Parathyroid adenoma (tissue), 2 donors: ENCODE measurements around the gene ZNF524.

Experiments
- H2AFZ ChIP-seq: fragments of 300-600 bp; sonication (generic); one replicate; pipeline ENCODE4 v1.7.0; 2017; ENCODE audit warnings: antibody characterized with exemption, mild to moderate bottlenecking
- H3K27ac ChIP-seq: fragments of 300-600 bp; sonication (generic); one replicate; pipeline ENCODE4 v1.7.0; 2017
- H3K27me3 ChIP-seq: fragments of 300-600 bp; sonication (generic); one replicate; pipeline ENCODE4 v1.7.0; 2017; ENCODE audit warnings: low read length; ENCODE audit not compliant: control insufficient read depth, insufficient read depth
- H3K36me3 ChIP-seq: fragments of 300-600 bp; sonication (generic); one replicate; pipeline ENCODE4 v1.7.0; 2017; ENCODE audit warnings: low read length; ENCODE audit not compliant: control insufficient read depth, insufficient read depth
- H3K4me1 ChIP-seq: fragments of 300-600 bp; sonication (generic); one replicate; pipeline ENCODE4 v1.7.0; 2017; ENCODE audit warnings: control low read depth
- H3K4me2 ChIP-seq: fragments of 300-600 bp; sonication (generic); one replicate; pipeline ENCODE4 v1.7.0; 2017; ENCODE audit warnings: low read length
- H3K4me3 ChIP-seq: fragments of 300-600 bp; sonication (generic); one replicate; pipeline ENCODE4 v1.7.0; 2017; ENCODE audit warnings: low read depth, low read length
- H3K79me2 ChIP-seq: fragments of 300-600 bp; sonication (generic); one replicate; pipeline ENCODE4 v1.7.0; 2017; ENCODE audit warnings: control low read depth
- H3K9ac ChIP-seq: fragments of 300-600 bp; sonication (generic); one replicate; pipeline ENCODE4 v1.7.0; 2017; ENCODE audit warnings: mild to moderate bottlenecking
- H3K9me3 ChIP-seq: fragments of 300-600 bp; sonication (generic); one replicate; pipeline ENCODE4 v1.7.0; 2017; ENCODE audit warnings: low read length; ENCODE audit not compliant: control insufficient read depth
- TF ChIP-seq, protein P1 (sequence below): fragments of 300-600 bp; sonication (generic); IDR thresholded peaks from one replicate; pipeline ENCODE4 v1.7.0; 2017; ENCODE audit warnings: antibody characterized with exemption, mild to moderate bottlenecking
- donor health status: primary hyperparathyroidism.

ZNF524 gene

GRCh38 chr19:55613930-55614710, 14.0 kb downstream of the ZNF524 start:
- no peak overlapping the region for H3K9ac ChIP-seq
- no peaks in the 10 kb centered on the region for H3K36me3 ChIP-seq
- no peaks in the 10 kb centered on the region for H3K27me3 ChIP-seq
- H3K4me2 ChIP-seq = no peak overlapping the region
- H3K9me3 ChIP-seq = no peaks in the 10 kb centered on the region
- H3K79me2 ChIP-seq = peaks cover 21% of the 10 kb centered on the region
- no peak overlapping the region for H3K27ac ChIP-seq
- H3K4me1 ChIP-seq = peaks cover 16% of the 10 kb centered on the region
- TF ChIP-seq, protein P1, sequence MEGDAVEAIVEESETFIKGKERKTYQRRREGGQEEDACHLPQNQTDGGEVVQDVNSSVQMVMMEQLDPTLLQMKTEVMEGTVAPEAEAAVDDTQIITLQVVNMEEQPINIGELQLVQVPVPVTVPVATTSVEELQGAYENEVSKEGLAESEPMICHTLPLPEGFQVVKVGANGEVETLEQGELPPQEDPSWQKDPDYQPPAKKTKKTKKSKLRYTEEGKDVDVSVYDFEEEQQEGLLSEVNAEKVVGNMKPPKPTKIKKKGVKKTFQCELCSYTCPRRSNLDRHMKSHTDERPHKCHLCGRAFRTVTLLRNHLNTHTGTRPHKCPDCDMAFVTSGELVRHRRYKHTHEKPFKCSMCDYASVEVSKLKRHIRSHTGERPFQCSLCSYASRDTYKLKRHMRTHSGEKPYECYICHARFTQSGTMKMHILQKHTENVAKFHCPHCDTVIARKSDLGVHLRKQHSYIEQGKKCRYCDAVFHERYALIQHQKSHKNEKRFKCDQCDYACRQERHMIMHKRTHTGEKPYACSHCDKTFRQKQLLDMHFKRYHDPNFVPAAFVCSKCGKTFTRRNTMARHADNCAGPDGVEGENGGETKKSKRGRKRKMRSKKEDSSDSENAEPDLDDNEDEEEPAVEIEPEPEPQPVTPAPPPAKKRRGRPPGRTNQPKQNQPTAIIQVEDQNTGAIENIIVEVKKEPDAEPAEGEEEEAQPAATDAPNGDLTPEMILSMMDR = no peak
- H2AFZ ChIP-seq = no peak overlapping the region
- H3K4me3 ChIP-seq = no peak overlapping the region

GRCh38 chr19:55614711-55615542, 14.8 kb downstream of the ZNF524 start:
- Histone ChIP-seq H3K79me2 (peaks cover 15% of the 10 kb centered on the region), H3K4me1 (peaks cover 16% of the 10 kb centered on the region), H2AFZ (no peak overlapping the region), H3K4me2 (no peak overlapping the region), H3K27me3 (no peaks in the 10 kb centered on the region), H3K9ac (no peak overlapping the region), H3K9me3 (no peaks in the 10 kb centered on the region), H3K36me3 (no peaks in the 10 kb centered on the region), H3K27ac (no peak overlapping the region), H3K4me3 (no peak overlapping the region)
- TF ChIP-seq, protein P1 = no peak

- TF ChIP-seq, protein P1 = no peak
- H3K4me1 ChIP-seq = peaks cover 13% of the 10 kb centered on the region
Observed at GRCh38 chr19:55615543-55616394, 15.7 kb downstream of the ZNF524 start.

GRCh38 chr19:55616395-55616875, 16.3 kb downstream of the ZNF524 start:
- no peaks in the 10 kb centered on the region for H3K27me3 ChIP-seq
- H3K9ac ChIP-seq = no peak overlapping the region
- no peak overlapping the region for H3K4me2 ChIP-seq
- peaks cover 10% of the 10 kb centered on the region for H3K4me1 ChIP-seq
- H3K36me3 ChIP-seq = no peaks in the 10 kb centered on the region
- H3K4me3 ChIP-seq = no peak overlapping the region
- peaks cover 8% of the 10 kb centered on the region for H3K79me2 ChIP-seq
- H3K27ac ChIP-seq = no peak overlapping the region
- no peaks in the 10 kb centered on the region for H3K9me3 ChIP-seq
- no peak overlapping the region for H2AFZ ChIP-seq
- TF ChIP-seq, protein P1 = no peak

More at GRCh38 chr19:55615543-55616394, 15.7 kb downstream of the ZNF524 start:
- no peak overlapping the region for H3K9ac ChIP-seq
- H2AFZ ChIP-seq = no peak overlapping the region
- H3K4me3 ChIP-seq = no peak overlapping the region
- H3K27ac ChIP-seq = no peak overlapping the region
- no peaks in the 10 kb centered on the region for H3K36me3 ChIP-seq
- H3K4me2 ChIP-seq = no peak overlapping the region
- H3K27me3 ChIP-seq = no peaks in the 10 kb centered on the region
- H3K9me3 ChIP-seq = no peaks in the 10 kb centered on the region
- H3K79me2 ChIP-seq = peaks cover 8% of the 10 kb centered on the region
